A204.1 (cell line): Measurements from ENCODE around the gene ZNF524.
A peak's percentile ranks its signal among the peaks of the same experiment; 100 is the strongest.

Experiments
- FAIRE-seq: peaks from 2 replicates; lab custom pipeline; 2012; peaks lifted over from hg19 to GRCh38; lab: Jason Lieb, UNC

The ZNF524 gene

GRCh38 chr19:55602104-55603001 lies 2.3 kb downstream of the ZNF524 start:
- no peak for FAIRE-seq

- no peak for FAIRE-seq
Observed at GRCh38 chr19:55603115-55603514, 3.0 kb downstream of the ZNF524 start.

- no peak for FAIRE-seq
Observed at GRCh38 chr19:55603581-55604292, 3.6 kb downstream of the ZNF524 start.

GRCh38 chr19:55605207-55605636 lies 5.1 kb downstream of the ZNF524 start:
- FAIRE-seq: peak; percentile 83

GRCh38 chr19:55605637-55606470 lies 5.8 kb downstream of the ZNF524 start, which contains the start of gene ZNF865:
ZNF865 (plus strand) TSS chr19:55605647; CDS start chr19:55613619, 7,972 bp downstream.
- no peak for FAIRE-seq

GRCh38 chr19:55606471-55606787 lies 6.3 kb downstream of the ZNF524 start:
- no peak for FAIRE-seq

- FAIRE-seq: no peak
Observed at GRCh38 chr19:55606817-55607216, 6.7 kb downstream of the ZNF524 start.

GRCh38 chr19:55609326-55609725 lies 9.2 kb downstream of the ZNF524 start:
- FAIRE-seq: no peak

- no peak for FAIRE-seq
Observed at GRCh38 chr19:55611300-55611982, 11.4 kb downstream of the ZNF524 start.

GRCh38 chr19:55611983-55612645 lies 12.0 kb downstream of the ZNF524 start:
- no peak for FAIRE-seq

- FAIRE-seq: no peak
Observed at GRCh38 chr19:55613396-55613795, 13.3 kb downstream of the ZNF524 start.

- no peak for FAIRE-seq
Observed at GRCh38 chr19:55613930-55614710, 14.0 kb downstream of the ZNF524 start.

- no peak for FAIRE-seq
Observed at GRCh38 chr19:55614711-55615542, 14.8 kb downstream of the ZNF524 start.

GRCh38 chr19:55615543-55616394 lies 15.7 kb downstream of the ZNF524 start:
- no peak for FAIRE-seq

GRCh38 chr19:55616395-55616875 lies 16.3 kb downstream of the ZNF524 start:
- no peak for FAIRE-seq

GRCh38 chr19:55617426-55617825 lies 17.3 kb downstream of the ZNF524 start:
- FAIRE-seq: no peak

- FAIRE-seq: no peak
Observed at GRCh38 chr19:55618426-55618825, 18.3 kb downstream of the ZNF524 start.

- no peak for FAIRE-seq
Observed at GRCh38 chr19:55619286-55619685, 19.2 kb downstream of the ZNF524 start.
